HG02763 (cell line): ENCODE data around the gene DYNC1H1.

Experiments used
- ATAC-seq: cut with Tn5 transposase; IDR thresholded peaks from one replicate; pipeline ENCODE4 v1.9.1; 2021; ENCODE audit warnings: mild to moderate bottlenecking, moderate library complexity; ENCODE audit not compliant: unreplicated experiment

Gene DYNC1H1

GRCh38 chr14:102033241-102033640 is 68.9 kb downstream of the DYNC1H1 start:
- no peak for ATAC-seq

GRCh38 chr14:102034301-102034700 is 69.9 kb downstream of the DYNC1H1 start:
- ATAC-seq, result no peak

- ATAC-seq, result no peak
These were observed 71.5 kb downstream of the DYNC1H1 start for GRCh38 chr14:102035914-102036313.

GRCh38 chr14:102037686-102038085 is 73.3 kb downstream of the DYNC1H1 start:
- no peak for ATAC-seq

GRCh38 chr14:102039157-102039556 is 74.8 kb downstream of the DYNC1H1 start:
- no peak for ATAC-seq

GRCh38 chr14:102040153-102040552 is 75.8 kb downstream of the DYNC1H1 start:
- no peak for ATAC-seq

GRCh38 chr14:102042699-102043098 is 78.3 kb downstream of the DYNC1H1 start:
- no peak for ATAC-seq

GRCh38 chr14:102043251-102044025 is 79.1 kb downstream of the DYNC1H1 start:
- ATAC-seq, result no peak

GRCh38 chr14:102044566-102044965 is 80.2 kb downstream of the DYNC1H1 start:
- no peak for ATAC-seq

- no peak for ATAC-seq
These were observed 82.2 kb downstream of the DYNC1H1 start for GRCh38 chr14:102046337-102047278.

- ATAC-seq, result no peak
These were observed 83.6 kb downstream of the DYNC1H1 start for GRCh38 chr14:102047808-102048540.

- ATAC-seq, result no peak
These were observed 85.1 kb downstream of the DYNC1H1 start for GRCh38 chr14:102049258-102050025.

GRCh38 chr14:102050026-102050405 is 85.6 kb downstream of the DYNC1H1 start:
- no peak for ATAC-seq

GRCh38 chr14:102050625-102051024 is 86.3 kb downstream of the DYNC1H1 start:
- no peak for ATAC-seq

- no peak for ATAC-seq
These were observed 88.1 kb downstream of the DYNC1H1 start for GRCh38 chr14:102052522-102052921.

GRCh38 chr14:102055181-102055901 is 91.0 kb downstream of the DYNC1H1 start:
- no peak for ATAC-seq

GRCh38 chr14:102056694-102057442 is 92.5 kb downstream of the DYNC1H1 start:
- no peak for ATAC-seq

- ATAC-seq, result no peak
These were observed 93.2 kb downstream of the DYNC1H1 start for GRCh38 chr14:102057480-102058114.

- ATAC-seq, result no peak
These were observed 93.8 kb downstream of the DYNC1H1 start for GRCh38 chr14:102058146-102058545.
